EL (cell line): Measurements from ENCODE around the gene S100B.
A peak's percentile ranks its signal among the peaks of the same experiment; 100 is the strongest.

Experiments
- DNase-seq: peaks from one replicate; pipeline ENCODE4 v3.0.0-alpha.2; 2016

S100B gene

DNA sequence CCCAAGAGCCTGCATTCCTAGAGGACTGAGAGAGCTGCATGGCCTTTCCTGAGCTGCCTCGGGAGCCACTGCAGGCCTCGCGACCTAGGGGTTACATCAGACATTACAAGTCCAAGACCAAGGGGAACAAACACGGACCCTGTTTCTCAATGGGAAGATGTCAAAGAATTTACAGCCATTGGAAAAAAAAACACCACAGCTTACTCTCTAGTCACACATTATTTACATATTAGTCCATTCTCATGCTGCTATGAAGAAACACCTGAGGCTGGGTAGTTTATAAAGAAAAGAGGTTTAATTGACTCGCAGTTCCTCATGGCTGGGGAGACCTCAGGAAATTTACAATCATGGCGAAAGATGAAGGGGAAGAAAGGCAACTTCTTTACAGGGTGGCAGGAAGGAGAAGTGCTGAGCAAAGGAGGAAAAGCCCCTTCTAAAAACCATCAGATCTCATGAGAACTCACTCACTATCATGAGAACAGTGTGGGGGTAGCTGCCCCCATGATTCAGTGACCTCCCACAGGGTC, 22.2 kb upstream of the S100B start:
- no peak for DNase-seq

DNA sequence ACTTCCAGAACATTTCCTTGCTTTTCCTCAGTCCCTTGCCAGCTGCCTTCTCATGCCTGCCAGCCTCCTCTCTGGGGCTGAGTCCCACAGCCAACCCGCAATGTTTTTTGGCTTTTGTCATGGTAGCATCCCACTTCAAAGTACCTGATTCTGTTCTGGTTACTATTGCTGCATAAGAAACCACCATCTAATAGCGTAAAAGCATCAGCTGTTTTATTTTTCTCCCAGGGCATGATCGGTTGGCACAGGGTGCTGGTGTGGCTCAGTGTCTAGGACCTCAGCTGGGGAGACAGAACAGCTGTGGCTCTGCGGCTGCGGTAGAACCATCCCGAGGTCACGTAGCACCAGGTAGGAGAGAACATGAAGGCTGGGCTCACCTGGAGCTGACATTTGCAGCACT, 21.7 kb upstream of the S100B start:
- no peak for DNase-seq

DNA sequence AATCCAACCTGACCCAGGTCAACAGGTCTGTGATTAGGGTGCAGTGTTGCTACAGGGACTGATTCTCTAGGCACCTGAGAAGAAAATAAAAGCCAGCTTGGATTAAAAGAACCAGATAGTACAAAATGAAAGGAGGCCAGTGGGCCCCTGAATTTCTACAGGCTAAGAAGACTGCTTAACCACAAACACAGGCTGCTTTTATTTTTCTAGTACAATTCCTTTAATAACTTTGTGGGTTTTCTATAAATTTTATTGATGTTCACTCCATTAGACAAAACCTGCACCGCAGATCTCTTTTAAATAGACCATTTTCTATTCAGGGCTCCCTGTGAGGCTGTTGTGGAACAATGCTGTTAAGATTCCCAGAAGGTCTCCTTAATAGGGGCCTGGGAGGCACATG, 20.9 kb upstream of the S100B start:
- no peak for DNase-seq

DNA sequence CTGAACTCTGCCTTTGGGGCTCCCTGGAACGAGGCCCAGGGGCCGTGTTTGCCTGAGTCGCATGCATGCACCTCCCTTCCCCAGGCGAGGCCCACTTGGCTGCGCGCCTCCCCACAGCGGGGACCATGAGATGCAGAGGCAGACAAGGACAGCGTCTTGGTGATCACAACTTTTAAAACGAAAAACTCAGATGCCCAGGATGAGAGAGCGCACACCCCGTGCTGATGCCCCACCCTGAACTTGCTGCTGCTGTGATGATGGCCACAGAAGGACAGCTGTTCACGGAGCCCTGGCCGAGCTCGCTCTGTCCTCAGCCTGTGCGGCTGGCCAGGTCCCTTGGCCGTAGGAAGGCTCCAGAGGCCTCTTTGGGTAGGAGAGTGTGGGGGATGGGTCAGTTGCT, 19.2 kb upstream of the S100B start:
- DNase-seq, result no peak

DNA sequence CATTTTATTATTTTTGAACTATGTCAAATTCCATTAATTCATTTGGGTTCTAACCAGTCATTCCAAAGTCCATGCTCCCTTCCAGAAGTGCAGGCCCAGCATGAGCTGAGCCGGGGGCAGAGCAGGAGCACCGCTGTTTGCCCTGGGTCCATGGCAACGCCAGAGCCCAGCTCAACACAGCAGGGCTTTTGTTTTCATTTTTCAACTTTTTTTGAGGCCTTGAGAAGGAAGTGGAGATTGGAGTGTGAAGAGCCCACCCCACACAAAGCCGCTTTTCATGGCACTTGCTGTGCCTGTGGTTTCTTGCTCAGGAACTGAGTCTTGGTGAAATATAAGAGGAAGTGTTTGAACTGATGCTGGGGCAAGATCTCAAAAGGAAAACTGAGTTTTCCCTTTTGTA, 17.3 kb upstream of the S100B start:
- no peak for DNase-seq

DNA sequence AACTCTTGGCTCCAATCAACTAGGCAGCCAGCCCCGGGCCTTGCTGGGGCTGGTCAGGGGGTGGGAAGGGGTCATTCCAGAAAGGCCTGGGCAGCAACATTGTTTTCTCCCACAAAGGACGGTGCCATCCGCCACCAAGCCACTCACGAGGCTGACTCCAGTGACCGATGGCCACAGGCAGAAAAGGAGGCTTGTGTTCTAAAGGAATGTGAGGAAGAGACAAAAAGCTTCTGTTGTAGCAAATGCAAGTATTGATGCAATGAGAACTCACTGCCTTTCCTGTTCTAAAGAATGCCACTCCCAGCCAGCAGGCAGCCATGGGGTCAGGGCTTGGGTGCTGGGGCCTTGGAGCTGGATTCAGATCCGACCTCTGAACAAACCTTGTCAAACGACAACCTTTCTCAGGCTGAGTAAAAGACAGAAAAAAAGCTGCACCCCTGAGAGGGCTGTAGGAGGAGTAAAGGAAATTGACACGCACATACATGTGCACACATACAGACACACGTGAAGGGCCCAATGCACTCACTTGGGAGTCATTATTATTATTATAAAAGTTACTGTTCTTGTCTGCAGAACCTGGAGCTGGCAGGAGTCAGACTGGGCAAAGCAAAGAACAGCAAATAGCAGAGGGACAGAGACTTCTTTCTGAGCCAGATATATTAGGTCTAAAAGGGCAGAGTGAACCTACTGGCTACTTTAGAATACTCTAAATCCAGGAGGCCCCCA, 16.7 kb upstream of the S100B start:
- no peak for DNase-seq

DNA sequence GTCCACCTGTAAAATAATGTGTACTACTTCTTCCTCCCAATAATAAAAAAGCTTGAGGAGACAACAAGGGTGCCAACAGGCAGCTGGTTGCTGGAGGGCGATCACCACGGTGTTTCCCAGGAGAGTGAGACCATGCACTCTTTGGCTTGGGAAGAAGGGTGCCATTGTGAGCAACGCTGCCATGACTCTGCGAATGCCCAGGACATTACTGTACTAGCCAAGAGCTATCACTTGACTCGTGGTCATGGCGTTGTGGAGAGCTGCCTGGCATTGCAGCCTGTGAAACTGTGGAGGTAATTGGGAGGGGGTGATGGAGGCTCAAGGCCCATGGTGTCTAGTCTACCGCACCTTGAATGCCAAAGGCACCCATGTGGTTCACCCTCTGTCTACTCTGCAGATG, 16.0 kb upstream of the S100B start:
- DNase-seq, result no peak

DNA sequence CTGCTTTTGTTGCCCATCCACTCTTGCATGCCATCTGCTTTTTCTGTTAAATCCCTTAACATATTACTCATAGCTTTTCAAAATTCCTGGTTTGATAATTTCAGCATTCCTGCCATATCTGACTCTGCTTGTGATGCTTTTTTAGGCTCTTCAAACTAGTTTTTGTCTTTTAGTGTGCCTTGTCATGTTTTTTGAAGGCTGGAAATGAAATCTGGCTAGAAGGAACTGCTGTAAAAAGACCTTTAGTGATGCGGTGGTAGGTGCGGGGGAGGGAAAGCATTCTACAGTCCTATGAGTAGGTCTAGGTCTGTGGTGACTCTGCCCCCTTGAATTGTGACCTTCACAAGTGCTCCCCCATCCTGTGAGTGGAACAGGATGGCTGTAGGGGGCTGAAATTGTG, 15.0 kb upstream of the S100B start:
- peak; percentile 45 for DNase-seq

DNA sequence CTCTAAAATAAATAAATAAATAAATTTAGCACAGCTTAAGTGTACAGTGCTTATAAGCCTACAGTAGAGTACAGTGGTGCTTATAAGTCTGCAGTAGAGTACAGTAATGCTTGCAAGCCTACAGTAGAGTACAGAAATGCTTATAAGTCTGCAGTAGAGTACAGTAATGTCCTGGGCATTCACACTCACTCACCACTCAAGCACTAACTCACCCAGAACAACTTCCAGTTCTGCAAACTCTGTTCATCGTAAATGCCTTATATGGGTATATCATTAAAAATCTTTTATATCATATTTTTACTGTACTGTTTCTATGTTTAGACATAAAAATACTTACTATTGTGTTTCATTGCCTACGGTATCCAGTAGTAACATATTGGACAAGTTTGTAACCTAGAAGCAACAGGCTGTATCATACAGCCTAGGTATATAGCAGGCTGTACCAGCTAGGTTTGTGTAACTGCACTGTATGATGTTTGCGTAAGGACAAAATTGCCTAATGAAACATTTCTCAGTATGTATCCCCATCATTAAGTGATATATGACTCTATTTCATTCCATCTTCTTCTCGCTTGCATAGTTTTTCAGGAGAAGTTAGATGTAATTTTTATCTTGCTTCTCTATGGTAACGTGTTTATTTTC, 14.0 kb upstream of the S100B start:
- no peak for DNase-seq

DNA sequence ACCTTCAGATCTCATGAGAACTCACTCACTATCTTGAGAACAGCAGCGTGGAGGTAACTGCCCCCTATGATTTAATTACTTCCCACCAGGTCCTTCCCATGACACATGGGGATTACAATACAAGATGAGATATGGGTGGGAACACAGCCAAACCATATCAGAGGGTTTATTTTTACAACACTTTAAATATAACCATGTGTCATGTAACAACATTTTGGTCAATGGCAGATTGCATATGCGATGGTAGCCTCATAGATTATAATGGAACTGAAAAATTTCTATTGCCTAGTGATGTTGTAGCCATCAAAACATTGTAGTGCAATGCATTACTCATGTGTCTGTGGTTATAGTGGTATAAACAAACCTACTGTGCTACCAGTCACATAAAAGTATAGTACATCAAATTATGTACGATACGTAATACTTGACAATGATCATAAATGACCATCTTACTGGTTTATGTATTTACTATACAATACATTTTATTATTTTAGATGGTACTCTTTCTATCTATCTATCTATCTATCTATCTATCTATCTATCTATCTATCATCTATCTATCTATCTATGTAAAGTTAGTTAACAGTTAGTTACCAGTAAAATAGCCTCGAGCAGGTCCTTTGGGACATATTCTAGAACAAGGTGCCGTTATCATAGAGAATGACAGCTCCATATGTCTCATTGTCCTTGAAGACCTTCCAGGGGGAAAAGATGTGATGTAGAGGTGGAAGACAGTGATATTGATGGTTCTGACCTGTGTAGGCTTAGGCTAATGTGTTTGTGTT, 12.6 kb upstream of the S100B start:
- DNase-seq, result peak; percentile 21

DNA sequence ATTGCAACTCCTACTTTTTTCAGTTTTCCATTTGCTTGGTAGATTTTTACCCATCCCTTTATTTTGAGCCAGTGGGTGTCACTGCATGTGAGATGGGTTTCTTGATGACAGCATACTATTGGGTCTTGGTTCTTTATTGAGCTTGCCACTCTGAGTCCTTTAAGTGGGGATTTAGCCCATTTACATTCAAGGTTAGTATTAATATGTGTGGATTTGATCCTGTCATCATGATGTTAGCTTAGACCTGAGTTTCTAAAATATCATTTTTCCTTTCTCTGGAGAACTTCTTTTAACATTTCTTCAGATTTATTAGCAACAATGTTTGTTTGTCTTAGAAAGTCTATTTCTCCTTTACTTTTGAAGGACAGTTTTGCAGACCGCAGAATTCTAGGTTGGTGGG, 11.8 kb upstream of the S100B start:
- no peak for DNase-seq

DNA sequence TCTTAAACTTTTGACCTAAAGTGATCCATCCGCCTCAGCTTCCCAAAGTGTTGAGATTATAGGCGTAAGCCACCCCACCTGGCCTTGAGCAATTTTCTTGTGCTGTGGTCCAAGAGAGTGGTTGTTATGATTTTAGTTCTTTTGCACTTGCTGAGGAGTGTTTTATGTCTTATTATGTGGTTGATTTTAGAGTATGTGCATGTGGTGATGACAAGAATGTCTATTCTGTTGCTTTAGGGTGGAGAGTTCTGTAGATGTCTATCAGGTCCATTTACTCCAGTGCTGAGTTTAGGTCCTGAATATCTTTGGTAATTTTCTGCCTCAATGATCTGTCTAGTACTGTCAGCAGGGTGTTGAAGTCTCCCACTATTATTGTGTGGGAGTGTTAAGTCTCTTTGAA, 11.2 kb upstream of the S100B start:
- no peak for DNase-seq

DNA sequence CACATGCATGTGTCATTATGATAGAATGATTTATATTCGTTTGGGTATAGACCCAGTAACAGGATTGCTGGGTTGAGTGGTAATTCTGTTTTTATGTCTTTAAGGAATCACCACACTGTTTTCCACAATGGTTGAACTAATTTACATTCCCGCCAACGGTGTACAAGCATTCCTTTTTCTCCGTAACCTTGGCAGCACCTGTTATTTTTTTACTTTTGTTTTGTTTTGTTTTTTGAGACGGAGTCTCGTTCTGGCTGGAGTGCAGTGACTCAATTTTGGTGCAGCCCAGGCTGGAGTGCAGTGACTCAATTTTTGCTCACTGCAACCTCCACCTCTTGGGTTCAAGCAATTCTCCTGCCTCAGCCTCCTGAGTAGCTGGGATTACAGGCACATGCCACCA, 8.5 kb upstream of the S100B start:
- DNase-seq, result no peak

DNA sequence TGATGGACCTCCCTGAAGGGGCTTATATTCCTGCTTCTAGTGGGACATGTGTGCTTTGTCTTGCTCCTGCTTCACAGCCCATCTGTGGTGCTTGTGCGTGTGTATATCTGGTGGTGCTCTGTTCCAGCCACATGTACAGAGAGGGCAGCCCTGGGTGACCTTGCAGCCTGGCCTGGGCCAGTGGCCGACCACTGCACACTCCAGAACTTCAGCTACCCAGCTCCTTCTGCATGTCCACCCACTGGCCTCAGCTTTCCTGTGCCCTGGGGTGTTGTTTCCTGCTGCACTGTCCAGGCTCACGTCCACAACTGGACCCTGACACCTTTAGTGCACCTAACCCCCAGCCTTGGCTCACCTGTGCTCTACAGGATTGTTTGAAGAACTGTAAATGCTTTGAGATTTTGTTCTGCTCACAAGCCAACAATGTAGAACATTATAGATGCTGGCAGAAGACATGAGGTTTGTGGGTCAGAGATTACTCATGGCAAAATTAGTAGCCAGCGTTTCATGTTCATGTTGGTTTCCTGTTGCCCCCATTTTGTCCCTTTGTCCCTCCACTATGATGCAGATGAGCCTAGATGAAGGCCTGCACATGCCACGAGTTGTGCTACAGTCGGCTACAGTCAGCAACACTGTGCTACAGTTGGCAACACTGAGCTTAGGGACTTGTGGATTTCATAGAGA, 5.3 kb upstream of the S100B start:
- no peak for DNase-seq

DNA sequence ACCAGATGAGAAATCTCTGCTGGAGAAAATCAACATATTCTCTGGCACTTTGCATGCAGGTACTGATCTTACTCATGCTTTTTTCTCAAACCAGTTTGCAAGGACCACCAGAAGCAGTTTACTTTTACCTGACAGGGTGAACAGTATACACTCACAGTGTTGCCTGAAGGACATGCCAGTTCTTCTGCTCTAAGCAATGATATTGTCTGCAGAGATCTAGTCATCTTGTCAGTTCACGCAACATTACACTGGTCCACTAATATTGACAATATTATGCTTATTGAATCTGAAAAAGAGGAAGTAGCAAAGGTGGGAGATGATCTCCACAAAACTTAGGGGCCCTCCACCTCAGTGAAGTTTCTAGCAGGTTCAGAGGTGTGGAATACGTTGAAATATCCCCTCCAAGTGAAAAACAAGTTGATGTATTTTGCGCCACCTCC, 3.8 kb upstream of the S100B start:
- no peak for DNase-seq

DNA sequence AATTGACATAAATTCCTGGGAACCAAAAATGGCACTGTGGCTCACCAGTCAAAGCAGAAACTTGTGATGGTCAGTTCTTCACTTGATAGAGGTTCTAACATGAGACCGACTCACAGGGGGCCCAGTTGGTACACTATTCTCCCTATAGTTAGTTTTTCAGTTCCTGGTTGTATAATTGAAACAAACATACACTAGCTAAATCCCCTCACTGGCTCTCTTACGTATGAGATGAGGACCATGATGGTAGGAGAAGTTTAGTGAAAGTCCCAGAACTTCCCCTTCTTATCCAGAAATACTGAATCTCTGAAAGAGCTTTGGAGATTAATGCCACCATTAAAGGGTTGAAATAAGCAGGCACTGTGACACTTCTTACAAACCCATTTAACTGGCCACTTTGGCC, 2.8 kb upstream of the S100B start:
- no peak for DNase-seq

DNA sequence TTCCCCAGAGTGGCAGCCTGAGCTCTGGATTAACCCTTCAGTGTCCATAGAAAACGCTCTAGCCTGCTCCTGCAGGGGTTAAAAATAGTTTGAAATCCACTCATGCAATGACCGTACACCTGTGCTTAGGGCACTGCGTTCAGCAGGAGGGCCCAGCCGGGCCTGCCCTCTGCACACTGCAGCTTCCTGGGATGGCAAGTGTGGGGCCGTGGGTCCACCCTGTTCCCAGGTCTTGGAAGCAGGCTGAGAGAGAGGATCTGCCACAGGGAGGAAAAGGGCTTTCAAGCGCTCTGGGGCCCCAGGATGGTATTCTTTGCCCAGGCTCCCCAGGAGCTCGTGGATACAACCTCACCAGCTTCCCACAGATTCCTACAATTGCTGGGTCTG, 1.5 kb upstream of the S100B start:
- DNase-seq, result no peak

DNA sequence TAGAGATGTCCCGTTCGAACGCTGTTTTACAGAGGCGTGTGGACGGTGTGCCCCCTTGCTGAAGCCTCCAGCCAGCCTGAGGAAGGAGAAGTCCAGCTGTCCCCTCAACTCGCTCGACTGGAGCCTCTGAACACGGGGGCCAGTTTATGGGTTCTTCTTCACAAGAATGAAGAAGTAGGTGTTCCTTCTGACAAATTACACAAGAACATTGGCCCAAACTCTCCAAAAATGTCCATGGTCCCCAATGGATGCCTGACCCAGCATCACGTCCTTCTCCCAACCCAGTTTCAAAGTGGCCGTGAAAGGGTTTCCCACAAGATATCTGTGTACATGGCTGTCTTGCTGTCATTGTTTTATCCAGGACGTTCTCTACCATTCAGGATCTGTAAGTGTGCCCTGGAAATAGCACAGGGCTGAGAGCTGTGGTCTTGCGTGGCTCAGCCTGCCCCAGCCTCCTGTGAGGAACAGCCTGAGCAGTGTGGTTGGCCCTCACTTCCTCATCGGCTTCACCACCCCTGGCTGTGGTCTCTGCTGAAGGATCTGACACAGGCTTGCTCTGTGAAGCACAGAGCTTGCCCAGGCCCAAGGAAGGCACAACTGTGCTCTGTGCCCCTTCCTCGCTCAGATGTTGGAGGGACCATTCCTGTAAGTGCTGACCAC, 1.0 kb upstream of the S100B start:
- DNase-seq, result no peak

DNA sequence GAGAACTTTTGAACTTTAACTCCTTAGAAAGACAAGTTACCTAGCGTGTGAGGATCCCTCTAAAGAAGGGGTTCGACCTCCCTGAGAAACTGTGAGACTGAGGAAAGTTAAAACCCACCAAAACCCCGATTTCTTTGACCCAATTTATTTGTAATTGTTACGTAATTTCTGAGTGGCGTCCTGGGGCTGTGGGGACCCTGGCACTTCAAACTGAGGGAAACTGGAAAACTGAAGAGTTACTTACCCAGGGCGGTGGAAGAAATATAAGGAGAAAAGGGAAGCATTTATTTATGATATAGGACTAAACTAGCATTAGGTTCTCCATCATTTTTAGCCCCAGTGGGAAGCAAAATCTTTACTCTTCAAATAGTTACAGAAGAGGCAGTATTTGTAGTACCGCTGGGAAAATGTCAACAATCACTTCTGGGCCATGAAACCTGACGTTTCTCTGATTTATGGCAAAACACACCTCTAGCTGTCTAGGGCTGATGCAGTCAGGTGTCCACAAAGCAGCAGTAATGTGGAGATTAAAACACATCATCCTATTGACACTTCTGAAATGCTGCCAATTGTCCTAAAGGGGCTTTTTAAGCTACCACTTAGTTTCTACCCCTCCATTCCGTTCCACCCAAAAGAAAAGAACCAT, 430 bp downstream of the S100B start:
- DNase-seq, result no peak

DNA sequence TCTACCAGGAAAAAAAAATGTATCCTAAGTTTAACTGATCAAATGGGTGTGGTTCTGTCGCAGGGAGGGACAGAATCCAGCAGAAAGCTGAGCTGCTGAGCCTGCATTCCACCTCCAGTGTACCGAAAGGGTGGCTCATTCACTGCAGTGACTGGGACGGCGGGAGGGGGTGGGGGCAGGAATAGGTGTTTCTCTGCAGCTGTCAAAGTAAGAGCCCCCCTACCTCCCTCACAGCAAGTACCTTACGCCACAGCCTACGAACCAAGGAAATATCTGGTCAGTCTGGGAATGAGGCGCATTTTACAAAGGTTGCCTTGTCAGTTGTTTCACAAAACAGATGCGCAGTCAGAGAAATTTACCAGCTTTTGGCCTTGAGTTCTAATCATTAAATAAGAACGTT, 1.7 kb downstream of the S100B start:
- no peak for DNase-seq

DNA sequence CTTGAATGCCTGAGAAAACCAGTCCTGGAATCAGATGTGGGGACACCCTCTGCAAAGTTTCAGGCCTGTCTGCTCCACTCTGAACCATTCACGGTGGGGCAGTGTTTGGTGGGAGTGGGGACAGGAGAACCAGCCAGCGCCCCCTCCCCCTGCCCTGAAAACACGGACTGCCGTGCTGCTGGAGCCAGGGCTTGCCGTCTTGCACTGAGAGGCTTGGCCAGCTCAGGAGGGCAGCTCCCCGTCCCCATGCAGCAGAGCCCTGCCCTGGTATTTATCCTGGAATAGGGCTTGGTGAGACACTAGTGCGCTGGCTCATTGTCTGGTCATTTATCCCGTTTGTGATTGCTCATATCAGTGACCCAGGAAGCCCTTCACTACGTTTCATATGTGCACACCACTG, 3.9 kb downstream of the S100B start:
- DNase-seq, result no peak

DNA sequence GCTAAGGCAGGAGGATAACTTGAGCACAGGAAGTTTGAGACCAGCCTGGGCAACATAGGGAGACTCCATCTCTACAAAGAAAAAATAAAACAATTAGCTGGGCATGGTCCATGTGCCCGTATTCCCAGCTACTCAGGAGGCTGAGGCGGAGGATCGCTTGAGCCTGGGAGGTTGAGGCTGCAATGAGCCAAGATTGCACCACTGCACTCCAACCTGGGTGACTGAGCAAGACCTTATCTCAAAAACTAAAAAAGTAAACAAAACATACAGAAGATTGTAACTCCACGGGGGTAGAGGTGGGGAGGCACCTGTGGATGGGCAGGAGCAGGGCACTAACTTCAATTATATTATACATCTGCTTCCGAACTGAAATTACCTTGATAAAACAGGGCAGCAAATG, 4.6 kb downstream of the S100B start:
- no peak for DNase-seq
